Loucy (cell line): ENCODE data around the gene ZCCHC24.

Experiments
- H2AFZ ChIP-seq: fragments of 200-600 bp; sonication (generic); 2 replicates; pipeline ENCODE4 v1.6.0; 2016; ENCODE audit warnings: antibody characterized with exemption, mild to moderate bottlenecking, low read length, moderate library complexity
- H3F3A ChIP-seq: fragments of 200-600 bp; 2 replicates; pipeline ENCODE4 v1.6.0; 2016; ENCODE audit warnings: antibody characterized with exemption, low read depth, mild to moderate bottlenecking
- H3K27me3 ChIP-seq: fragments of 200-600 bp; sonication (generic); 2 replicates; pipeline ENCODE4 v1.6.1; 2014; ENCODE audit warnings: low read length, mild to moderate bottlenecking; ENCODE audit not compliant: insufficient read depth, poor library complexity, severe bottlenecking
- H3K36me3 ChIP-seq: fragments of 200-600 bp; sonication (generic); 2 replicates; pipeline ENCODE4 v1.6.1; 2016; ENCODE audit warnings: low read length; ENCODE audit not compliant: insufficient read depth
- H3K4me1 ChIP-seq: fragments of 200-600 bp; sonication (generic); 2 replicates; pipeline ENCODE4 v1.5.1; 2014; ENCODE audit warnings: low read length, mild to moderate bottlenecking; ENCODE audit not compliant: insufficient read depth, poor library complexity, severe bottlenecking
- H3K4me2 ChIP-seq: fragments of 200-600 bp; sonication (generic); 2 replicates; pipeline ENCODE4 v1.6.0; 2014; ENCODE audit warnings: antibody characterized with exemption, low read length, low read depth, mild to moderate bottlenecking; ENCODE audit not compliant: poor library complexity, severe bottlenecking
- H3K4me3 ChIP-seq: fragments of 200-600 bp; sonication (generic); 2 replicates; pipeline ENCODE4 v1.5.1; 2014; ENCODE audit warnings: low read length, mild to moderate bottlenecking, mixed read lengths; ENCODE audit not compliant: poor library complexity, severe bottlenecking
- H3K79me2 ChIP-seq: fragments of 200-600 bp; sonication (generic); 2 replicates; pipeline ENCODE4 v1.6.1; 2014; ENCODE audit warnings: low read length; ENCODE audit not compliant: insufficient read depth
- H3K9ac ChIP-seq: fragments of 200-600 bp; sonication (generic); 2 replicates; pipeline ENCODE4 v1.6.0; 2014; ENCODE audit warnings: mild to moderate bottlenecking, low read depth, low read length, moderate library complexity; ENCODE audit not compliant: poor library complexity, severe bottlenecking
- H3K9me2 ChIP-seq: fragments of 200-600 bp; sonication (generic); replicated peaks from 2 replicates; pipeline ENCODE4 v1.6.1; 2016; ENCODE audit warnings: low read depth, low read length, mixed read lengths
- H3K9me3 ChIP-seq: fragments of 200-600 bp; sonication (generic); 2 replicates; pipeline ENCODE4 v1.6.1; 2014; ENCODE audit warnings: mild to moderate bottlenecking, antibody characterized with exemption, low read length, low read depth; ENCODE audit not compliant: insufficient read depth
- H4K20me1 ChIP-seq: fragments of 200-600 bp; sonication (generic); 2 replicates; pipeline ENCODE4 v1.6.0; 2014; ENCODE audit warnings: antibody characterized with exemption, low read length, mild to moderate bottlenecking; ENCODE audit not compliant: insufficient read depth, poor library complexity, severe bottlenecking
- EZH2phosphoT487 ChIP-seq: fragments of 200-600 bp; IDR thresholded peaks from 2 replicates; pipeline ENCODE4 v1.6.1; 2018; ENCODE audit warnings: antibody characterized with exemption, mild to moderate bottlenecking, moderate library complexity, borderline replicate concordance
- TF ChIP-seq, protein P1 (sequence below): fragments of 200-600 bp; sonication (generic); conservative IDR thresholded peaks from 2 replicates; pipeline ENCODE4 v1.5.1; 2014; ENCODE audit warnings: mild to moderate bottlenecking, antibody characterized with exemption, low read length

The ZCCHC24 gene

DNA sequence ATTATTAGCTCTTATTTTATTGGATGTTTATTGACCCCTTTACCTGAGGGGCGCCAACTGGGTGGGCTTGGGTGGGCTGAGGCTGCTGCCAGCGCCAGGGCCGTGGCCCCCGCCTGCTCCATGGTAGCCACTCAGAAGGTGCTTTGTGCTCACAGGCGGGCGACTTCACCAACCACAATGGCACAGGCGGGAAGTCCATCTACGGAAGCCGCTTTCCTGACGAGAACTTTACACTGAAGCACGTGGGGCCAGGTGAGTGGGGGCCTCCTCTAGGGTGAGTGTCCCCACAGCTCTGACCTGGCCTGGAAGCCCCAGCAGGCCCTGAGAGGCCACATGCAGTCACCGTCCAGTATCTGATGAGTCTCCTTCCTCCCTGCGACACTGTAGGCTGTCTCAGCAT is 94.1 kb downstream of the ZCCHC24 start:
- Histone ChIP-seq H3K36me3 (peaks cover 69% of the 10 kb centered on the region), H3K9me2 (no peaks in the 10 kb centered on the region), H2AFZ (no peak overlapping the region), H3F3A (no peaks in the 10 kb centered on the region), H4K20me1 (peaks cover 82% of the 10 kb centered on the region), H3K27me3 (peaks cover 4% of the 10 kb centered on the region), H3K4me2 (peak overlapping the region; percentile 98), H3K4me3 (peak overlapping the region; percentile 28), H3K79me2 (peaks cover 92% of the 10 kb centered on the region), H3K9ac (no peak overlapping the region), H3K9me3 (no peaks in the 10 kb centered on the region), H3K4me1 (peaks cover 43% of the 10 kb centered on the region)
- no peak for TF ChIP-seq EZH2phosphoT487
- TF ChIP-seq, protein P1, sequence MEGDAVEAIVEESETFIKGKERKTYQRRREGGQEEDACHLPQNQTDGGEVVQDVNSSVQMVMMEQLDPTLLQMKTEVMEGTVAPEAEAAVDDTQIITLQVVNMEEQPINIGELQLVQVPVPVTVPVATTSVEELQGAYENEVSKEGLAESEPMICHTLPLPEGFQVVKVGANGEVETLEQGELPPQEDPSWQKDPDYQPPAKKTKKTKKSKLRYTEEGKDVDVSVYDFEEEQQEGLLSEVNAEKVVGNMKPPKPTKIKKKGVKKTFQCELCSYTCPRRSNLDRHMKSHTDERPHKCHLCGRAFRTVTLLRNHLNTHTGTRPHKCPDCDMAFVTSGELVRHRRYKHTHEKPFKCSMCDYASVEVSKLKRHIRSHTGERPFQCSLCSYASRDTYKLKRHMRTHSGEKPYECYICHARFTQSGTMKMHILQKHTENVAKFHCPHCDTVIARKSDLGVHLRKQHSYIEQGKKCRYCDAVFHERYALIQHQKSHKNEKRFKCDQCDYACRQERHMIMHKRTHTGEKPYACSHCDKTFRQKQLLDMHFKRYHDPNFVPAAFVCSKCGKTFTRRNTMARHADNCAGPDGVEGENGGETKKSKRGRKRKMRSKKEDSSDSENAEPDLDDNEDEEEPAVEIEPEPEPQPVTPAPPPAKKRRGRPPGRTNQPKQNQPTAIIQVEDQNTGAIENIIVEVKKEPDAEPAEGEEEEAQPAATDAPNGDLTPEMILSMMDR = no peak

DNA sequence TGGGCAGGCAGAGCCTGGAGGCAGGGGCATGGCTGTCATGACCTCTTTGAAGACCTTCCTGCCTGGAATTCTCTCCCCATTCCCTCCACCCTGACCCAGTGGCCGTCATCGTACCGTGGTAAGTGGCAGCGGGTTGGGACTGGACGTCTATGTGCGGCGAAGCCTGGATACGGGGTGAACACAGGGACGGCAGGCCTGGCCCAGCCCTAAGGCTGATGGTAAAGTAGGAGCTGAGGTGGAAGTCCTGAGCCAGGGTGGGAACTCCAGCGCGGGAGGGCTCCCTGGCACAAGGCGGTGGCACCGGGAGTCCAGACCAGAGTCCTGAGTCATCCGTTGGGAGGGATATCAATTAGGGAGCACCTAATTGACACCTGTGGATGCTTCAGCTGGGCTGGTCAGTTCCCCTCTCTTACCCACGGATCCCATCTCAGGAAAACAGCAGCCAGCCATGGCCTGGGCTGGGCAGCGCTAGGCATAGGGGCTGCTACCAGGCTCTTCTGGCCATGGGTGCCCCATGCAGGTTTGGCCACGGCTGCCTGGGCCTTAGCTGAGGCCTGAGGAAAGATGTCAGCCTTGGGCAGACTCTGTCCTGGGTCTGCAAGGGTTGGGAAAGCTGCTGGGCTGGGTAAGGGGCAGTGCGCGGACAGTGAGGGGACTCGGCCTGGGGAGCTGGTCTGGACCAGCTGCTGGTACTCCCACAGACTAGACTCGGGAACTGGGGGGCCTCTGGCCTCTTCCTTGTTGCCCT is 94.8 kb downstream of the ZCCHC24 start:
- no peaks in the 10 kb centered on the region for H3K9me2 ChIP-seq

DNA sequence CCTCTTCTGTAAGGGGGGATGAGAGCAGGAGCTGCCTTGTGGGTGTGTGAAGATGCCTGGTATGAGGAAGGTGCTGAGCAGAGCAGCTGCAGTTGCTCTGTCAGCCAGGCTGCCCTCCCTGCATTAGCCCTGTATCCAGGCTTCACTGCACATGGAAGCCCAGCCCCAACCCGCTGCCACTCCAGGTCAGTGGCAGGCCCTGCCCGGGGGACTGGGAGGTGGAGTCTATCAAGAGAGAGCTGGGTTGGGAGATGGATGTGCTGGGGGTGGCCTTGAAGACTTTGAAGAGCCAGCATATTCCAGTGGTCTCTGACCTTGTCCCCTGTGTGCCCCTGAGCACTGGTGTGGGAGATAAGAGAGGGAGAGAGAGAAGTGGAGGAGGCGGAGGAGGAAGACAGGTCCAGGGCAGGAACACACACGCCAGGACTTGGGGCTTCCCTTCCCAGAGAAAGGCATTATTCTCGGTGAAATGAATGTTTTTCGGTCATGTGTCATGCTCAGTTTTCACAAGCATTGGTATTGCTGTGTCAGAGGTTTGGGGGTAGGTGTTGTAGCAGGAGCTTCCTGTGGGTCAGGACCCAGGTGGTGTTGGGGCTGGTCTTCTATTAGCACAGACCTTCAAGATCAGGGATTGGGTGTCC is 95.5 kb downstream of the ZCCHC24 start:
- Histone ChIP-seq H3F3A (no peaks in the 10 kb centered on the region), H3K79me2 (peaks cover 85% of the 10 kb centered on the region), H2AFZ (no peak overlapping the region), H3K27me3 (peaks cover 4% of the 10 kb centered on the region), H3K4me2 (peak overlapping the region; percentile 98), H3K9me2 (no peaks in the 10 kb centered on the region), H3K9me3 (no peaks in the 10 kb centered on the region), H3K4me1 (peaks cover 52% of the 10 kb centered on the region), H4K20me1 (peaks cover 70% of the 10 kb centered on the region), H3K4me3 (peak overlapping the region; percentile 92), H3K36me3 (peaks cover 55% of the 10 kb centered on the region), H3K9ac (peak overlapping the region; percentile 99)
- no peak for TF ChIP-seq EZH2phosphoT487
- TF ChIP-seq, protein P1 = no peak

More for the DNA sequence above, 94.8 kb downstream of the ZCCHC24 start:
- H3K9me3 ChIP-seq = no peaks in the 10 kb centered on the region
- H3K4me1 ChIP-seq = peaks cover 45% of the 10 kb centered on the region
- H4K20me1 ChIP-seq = peaks cover 77% of the 10 kb centered on the region
- peaks cover 4% of the 10 kb centered on the region for H3K27me3 ChIP-seq
- H3K4me2 ChIP-seq = peak overlapping the region; percentile 98
- H2AFZ ChIP-seq = no peak overlapping the region
- H3K36me3 ChIP-seq = peaks cover 62% of the 10 kb centered on the region
- H3K9ac ChIP-seq = peak overlapping the region; percentile 99
- H3F3A ChIP-seq = no peaks in the 10 kb centered on the region
- peak overlapping the region; percentile 92 for H3K4me3 ChIP-seq
- H3K79me2 ChIP-seq = peaks cover 90% of the 10 kb centered on the region
- TF ChIP-seq EZH2phosphoT487 = no peak
- TF ChIP-seq, protein P1 = no peak
